Measurements from ENCODE around the gene TMEM184C. TPM values are rescaled to one million over a fixed set of nuclear protein-coding genes. Genes with fewer than 3 reads are reported as not detected.

TMEM184C gene
- total and polyA plus RNA-seq, 10 donors: 2.9 to 26.3 (median 22.4) TPM

DNA sequence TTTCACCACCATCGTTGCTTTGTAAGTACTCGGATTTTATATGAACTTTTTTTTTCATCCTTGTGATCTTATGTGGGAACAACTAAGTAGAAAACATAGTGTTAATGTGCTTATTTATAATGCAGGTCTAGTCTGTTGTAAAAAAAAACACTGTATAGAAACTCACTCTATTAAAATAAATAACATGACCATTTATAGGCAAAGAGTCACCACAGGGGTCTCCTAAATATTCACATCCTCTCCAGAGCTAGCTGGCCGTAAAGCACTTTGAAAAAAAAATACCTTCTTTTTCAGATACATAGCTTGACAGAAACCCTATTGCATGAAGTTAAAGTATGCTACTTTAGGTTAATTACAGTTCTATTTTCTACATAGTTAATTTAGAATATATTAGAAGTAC is 11.2 kb downstream of the TMEM184C start:
- H3K36me3 ChIP-seq: peaks cover 0 to 100% (median 76%) of the 10 kb centered on the region in 6 donors
- DNase-seq: no peak
- WGBS, 5 donors: 76 to 91% (median 82%) methylated on average over 3 of the region's 3 CpGs
- TF ChIP-seq, protein P1, sequence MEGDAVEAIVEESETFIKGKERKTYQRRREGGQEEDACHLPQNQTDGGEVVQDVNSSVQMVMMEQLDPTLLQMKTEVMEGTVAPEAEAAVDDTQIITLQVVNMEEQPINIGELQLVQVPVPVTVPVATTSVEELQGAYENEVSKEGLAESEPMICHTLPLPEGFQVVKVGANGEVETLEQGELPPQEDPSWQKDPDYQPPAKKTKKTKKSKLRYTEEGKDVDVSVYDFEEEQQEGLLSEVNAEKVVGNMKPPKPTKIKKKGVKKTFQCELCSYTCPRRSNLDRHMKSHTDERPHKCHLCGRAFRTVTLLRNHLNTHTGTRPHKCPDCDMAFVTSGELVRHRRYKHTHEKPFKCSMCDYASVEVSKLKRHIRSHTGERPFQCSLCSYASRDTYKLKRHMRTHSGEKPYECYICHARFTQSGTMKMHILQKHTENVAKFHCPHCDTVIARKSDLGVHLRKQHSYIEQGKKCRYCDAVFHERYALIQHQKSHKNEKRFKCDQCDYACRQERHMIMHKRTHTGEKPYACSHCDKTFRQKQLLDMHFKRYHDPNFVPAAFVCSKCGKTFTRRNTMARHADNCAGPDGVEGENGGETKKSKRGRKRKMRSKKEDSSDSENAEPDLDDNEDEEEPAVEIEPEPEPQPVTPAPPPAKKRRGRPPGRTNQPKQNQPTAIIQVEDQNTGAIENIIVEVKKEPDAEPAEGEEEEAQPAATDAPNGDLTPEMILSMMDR (IDR thresholded peaks at IDR 0.05 in 8 of 11, conservative IDR thresholded peaks at IDR 0.05 in 3 of 11): no peak
- no peak for TF ChIP-seq POLR2A (IDR thresholded peaks at IDR 0.05)
- TF ChIP-seq POLR2AphosphoS5 (IDR thresholded peaks at IDR 0.05): no peak
- no peaks in the 10 kb centered on the region for H3K27me3 ChIP-seq (replicated peaks in 1 of 7)
- no peak overlapping the region for H3K27ac ChIP-seq
- peaks cover 0 to 4% (median 0%) of the 10 kb centered on the region in 6 donors for H3K4me1 ChIP-seq
- no peaks in the 10 kb centered on the region for H3K9me3 ChIP-seq
- intact Hi-C loops (cut with DNase I; ENCODE audit: low total_unique reads): no loop called here
- H3K4me3 ChIP-seq: no peak overlapping the region

DNA sequence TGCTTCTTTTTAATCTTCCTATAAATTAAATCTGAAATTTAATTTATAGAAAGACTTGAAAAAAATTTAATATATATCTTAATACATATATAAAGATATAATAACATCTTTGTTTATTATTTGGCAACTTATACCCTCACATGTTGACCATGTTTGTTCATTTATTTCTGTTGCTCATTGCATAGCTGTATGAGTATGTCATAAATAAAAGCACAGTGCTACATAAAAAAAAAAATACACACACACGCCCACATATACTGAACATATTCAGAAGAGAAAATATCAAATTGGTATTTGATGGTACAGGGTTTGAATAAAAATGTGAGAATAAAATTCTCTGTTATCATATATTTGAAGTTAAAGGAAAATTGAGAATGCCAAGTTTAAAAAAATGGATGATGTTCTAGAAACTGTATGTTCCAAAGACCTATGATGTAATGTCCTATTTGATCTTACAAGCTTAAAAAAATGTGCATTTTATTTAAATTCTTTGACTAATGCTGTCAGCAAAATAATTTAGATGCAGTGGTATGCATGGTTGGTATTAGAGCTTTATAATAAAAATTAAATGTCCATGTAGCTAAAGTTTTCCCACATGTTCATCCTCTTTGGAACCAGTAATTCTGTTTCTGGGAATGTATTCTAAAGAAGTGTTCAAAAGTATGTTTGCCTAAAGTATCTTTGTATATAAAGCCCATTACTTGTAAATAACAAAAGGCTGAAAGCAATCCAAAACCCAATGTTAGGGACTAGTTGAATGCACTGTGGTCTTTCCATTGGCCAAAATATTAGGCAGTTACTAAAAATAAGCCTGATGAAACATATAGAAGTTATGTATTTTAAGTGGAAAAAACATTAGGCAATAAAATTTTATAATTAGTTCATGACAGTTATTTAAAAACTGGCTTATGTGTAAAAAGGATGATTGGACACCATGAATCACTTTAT is 12.9 kb downstream of the TMEM184C start:
- H3K36me3 ChIP-seq: peaks cover under 1 to 100% (median 79%) of the 10 kb centered on the region in 6 donors
- 91 to 100% (median 96%) methylated on average over 1 of the region's 1 CpG for WGBS, 5 donors
- no peaks in the 10 kb centered on the region for H3K27me3 ChIP-seq (replicated peaks in 1 of 7)
- H3K27ac ChIP-seq: no peak overlapping the region
- no peak overlapping the region for H3K4me3 ChIP-seq
- H3K4me1 ChIP-seq: no peaks in the 10 kb centered on the region
- no peak for DNase-seq
- TF ChIP-seq POLR2AphosphoS5 (IDR thresholded peaks at IDR 0.05): no peak
- no peak for TF ChIP-seq POLR2A (IDR thresholded peaks at IDR 0.05)
- TF ChIP-seq, protein P1 (IDR thresholded peaks at IDR 0.05 in 8 of 11, conservative IDR thresholded peaks at IDR 0.05 in 3 of 11): no peak
- intact Hi-C loops (cut with DNase I; ENCODE audit: low total_unique reads): no loop called here
- H3K9me3 ChIP-seq: no peaks in the 10 kb centered on the region

DNA sequence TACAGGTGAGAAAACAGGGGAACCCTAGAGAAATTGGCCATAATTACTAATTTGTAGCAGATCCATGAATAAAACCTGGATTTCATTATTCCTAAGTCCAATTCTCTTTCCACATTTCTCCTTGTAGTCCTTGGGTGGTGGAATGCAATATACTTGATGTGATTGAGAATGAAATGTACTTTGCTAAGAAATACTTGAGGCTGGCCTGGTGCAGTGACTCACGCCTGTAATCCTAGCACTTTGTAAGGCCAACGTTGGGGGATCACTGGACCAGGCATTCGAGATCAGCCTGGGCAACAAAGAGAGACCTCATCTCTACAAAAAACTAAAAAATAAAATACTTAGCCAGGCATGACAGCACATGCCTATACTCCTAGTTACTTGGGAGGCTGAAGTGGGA is 15.9 kb downstream of the TMEM184C start:
- 77 to 90% (median 85%) methylated on average over 3 of the region's 3 CpGs for WGBS, 5 donors
- TF ChIP-seq POLR2A (IDR thresholded peaks at IDR 0.05) (no peak), POLR2AphosphoS5 (IDR thresholded peaks at IDR 0.05) (no peak)
- TF ChIP-seq, protein P1 (IDR thresholded peaks at IDR 0.05 in 8 of 11, conservative IDR thresholded peaks at IDR 0.05 in 3 of 11): no peak
- peaks cover 0 to 6% (median 0%) of the 10 kb centered on the region in 8 donors for H3K9me3 ChIP-seq
- no peak overlapping the region for H3K27ac ChIP-seq
- no peaks in the 10 kb centered on the region for H3K27me3 ChIP-seq (replicated peaks in 1 of 7)
- H3K36me3 ChIP-seq: peaks cover 3 to 100% (median 80%) of the 10 kb centered on the region in 6 donors
- intact Hi-C loops (cut with DNase I; ENCODE audit: low total_unique reads): no loop called here
- no peaks in the 10 kb centered on the region for H3K4me1 ChIP-seq
- H3K4me3 ChIP-seq: no peak overlapping the region
- DNase-seq: no peak

DNA sequence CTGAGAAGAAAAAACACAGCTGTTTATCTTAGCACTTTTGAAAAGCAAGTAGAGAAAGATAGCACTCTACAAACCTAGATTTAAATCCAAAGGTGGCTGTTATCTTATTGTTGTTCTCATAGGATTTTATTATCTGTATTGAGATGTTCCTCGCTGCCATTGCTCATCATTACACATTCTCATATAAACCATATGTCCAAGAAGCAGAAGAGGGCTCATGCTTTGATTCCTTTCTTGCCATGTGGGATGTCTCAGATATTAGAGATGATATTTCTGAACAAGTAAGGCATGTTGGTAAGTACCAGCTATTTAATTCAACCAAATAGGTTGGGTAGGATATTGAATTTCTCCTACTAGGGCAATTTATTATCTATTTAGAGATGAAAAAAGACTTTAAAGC is 16.4 kb downstream of the TMEM184C start:
- 81 to 100% (median 97%) methylated on average over 1 of the region's 1 CpG for WGBS, 5 donors
- H3K9me3 ChIP-seq: peaks cover 0 to 6% (median 0%) of the 10 kb centered on the region in 8 donors
- DNase-seq: no peak
- H3K4me3 ChIP-seq: no peak overlapping the region
- TF ChIP-seq, protein P1 (IDR thresholded peaks at IDR 0.05 in 8 of 11, conservative IDR thresholded peaks at IDR 0.05 in 3 of 11): no peak
- no peak for TF ChIP-seq POLR2AphosphoS5 (IDR thresholded peaks at IDR 0.05)
- TF ChIP-seq POLR2A (IDR thresholded peaks at IDR 0.05): no peak
- H3K27ac ChIP-seq: no peak overlapping the region
- intact Hi-C loops (cut with DNase I; ENCODE audit: low total_unique reads): no loop called here
- H3K27me3 ChIP-seq (replicated peaks in 1 of 7): no peaks in the 10 kb centered on the region
- H3K4me1 ChIP-seq: no peaks in the 10 kb centered on the region
- peaks cover 3 to 100% (median 81%) of the 10 kb centered on the region in 6 donors for H3K36me3 ChIP-seq
